ENCODE data around the gene CDK13.
"Not testable (repeated sequence)": the region's sequence is repeated elsewhere in the genome, so short reads cannot be mapped to it uniquely, and the experiment has no call there.

The CDK13 gene

GRCh38 chr7:40101201-40101600 lies 151.1 kb downstream of the CDK13 start:
- no peak for TF ChIP-seq CTCF (IDR thresholded peaks at IDR 0.05; ENCODE audit: low read depth, low read length, missing control alignments)
- H3K4me3 ChIP-seq (replicated peaks; ENCODE audit: low read depth, low read length): no peak overlapping the region
- DNase-seq (ENCODE audit: extremely low read depth, low read depth): no peak

- TF ChIP-seq CTCF (IDR thresholded peaks at IDR 0.05; ENCODE audit: low read depth, low read length, missing control alignments): no peak
- no peak overlapping the region for H3K4me3 ChIP-seq (replicated peaks; ENCODE audit: low read depth, low read length)
- DNase-seq (ENCODE audit: extremely low read depth, low read depth): no peak
These were observed 152.8 kb downstream of the CDK13 start for GRCh38 chr7:40102897-40103296.

- H3K4me3 ChIP-seq (replicated peaks; ENCODE audit: low read depth, low read length): no peak overlapping the region
- no peak for DNase-seq (ENCODE audit: extremely low read depth, low read depth)
- no peak for TF ChIP-seq CTCF (IDR thresholded peaks at IDR 0.05; ENCODE audit: low read depth, low read length, missing control alignments)
These were observed 155.9 kb downstream of the CDK13 start for GRCh38 chr7:40105879-40106473.

GRCh38 chr7:40115936-40116335 lies 165.9 kb downstream of the CDK13 start:
- no peak for DNase-seq (ENCODE audit: extremely low read depth, low read depth)
- no peak overlapping the region for H3K4me3 ChIP-seq (replicated peaks; ENCODE audit: low read depth, low read length)
- no peak for TF ChIP-seq CTCF (IDR thresholded peaks at IDR 0.05; ENCODE audit: low read depth, low read length, missing control alignments)

GRCh38 chr7:40117199-40117598 lies 167.1 kb downstream of the CDK13 start:
- H3K4me3 ChIP-seq (replicated peaks; ENCODE audit: low read depth, low read length); DNase-seq (ENCODE audit: extremely low read depth, low read depth): not testable (repeated sequence)

DNA sequence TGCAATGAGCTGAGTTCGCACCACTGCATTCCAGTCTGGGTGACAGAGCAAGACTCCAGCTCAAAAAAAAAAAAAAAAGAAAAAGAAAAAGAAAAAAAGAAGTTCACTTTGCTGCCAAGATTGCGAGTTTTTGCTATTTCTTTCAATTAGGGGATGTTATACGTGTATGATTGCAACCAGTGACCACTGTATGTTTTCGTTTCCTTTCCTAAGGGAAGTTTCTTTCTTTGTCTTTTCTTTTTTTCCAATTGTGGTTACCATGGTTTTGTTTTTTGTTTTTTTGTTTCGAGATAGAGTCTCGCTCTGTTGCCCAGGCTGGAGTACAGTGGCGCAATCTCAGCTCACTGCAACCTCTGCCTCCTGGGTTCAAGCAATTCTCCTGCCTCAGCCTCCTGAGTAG lies 168.1 kb downstream of the CDK13 start:
- DNase-seq (ENCODE audit: extremely low read depth, low read depth); H3K4me3 ChIP-seq (replicated peaks; ENCODE audit: low read depth, low read length): not testable (repeated sequence)

DNA sequence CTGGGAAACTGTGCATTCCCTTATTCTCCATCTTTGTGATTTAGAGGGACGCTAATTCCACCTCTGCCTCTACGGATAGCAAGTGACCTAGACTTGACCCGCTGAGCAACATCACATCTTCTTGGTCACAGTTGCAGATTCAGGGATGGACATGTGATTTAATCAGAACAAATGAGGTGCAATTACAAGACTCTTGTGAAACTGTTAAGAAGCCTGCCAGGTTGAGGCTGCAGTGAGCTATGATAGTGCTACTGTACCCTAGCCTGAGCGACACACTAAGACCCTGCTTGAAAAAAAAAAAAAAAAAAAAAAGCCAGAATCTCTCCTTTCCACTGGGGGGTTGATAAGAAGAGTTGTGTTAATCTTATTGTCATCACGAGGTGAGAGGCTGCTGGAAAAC lies 170.0 kb downstream of the CDK13 start:
- no peak overlapping the region for H3K4me3 ChIP-seq (replicated peaks; ENCODE audit: low read depth, low read length)
- DNase-seq (ENCODE audit: extremely low read depth, low read depth): no peak
- no peak for TF ChIP-seq CTCF (IDR thresholded peaks at IDR 0.05; ENCODE audit: low read depth, low read length, missing control alignments)

GRCh38 chr7:40122100-40122939 lies 172.3 kb downstream of the CDK13 start:
- not testable (repeated sequence) for H3K4me3 ChIP-seq (replicated peaks; ENCODE audit: low read depth, low read length); DNase-seq (ENCODE audit: extremely low read depth, low read depth)

All from HFF-Myc (cell line).